ENCODE data around the gene LCN6. TPM values are rescaled to one million over a fixed set of nuclear protein-coding genes. Genes with fewer than 3 reads are reported as not detected.

Gene LCN6
- total RNA-seq, 4 donors from 2014 or later = 16.2 to 31.4 (median 22.7) TPM

- H3K27ac ChIP-seq = no peak overlapping the region
- no peaks in the 10 kb centered on the region for H3K9me3 ChIP-seq
- TF ChIP-seq POLR2A (IDR thresholded peaks at IDR 0.05) (no peak), POLR2AphosphoS5 (IDR thresholded peaks at IDR 0.05) (no peak), CTCF (IDR thresholded peaks at IDR 0.05) (no peak), EP300 (IDR thresholded peaks at IDR 0.05) (no peak)
- H3K27me3 ChIP-seq = peaks cover 53% of the 10 kb centered on the region
- no peak for ATAC-seq
- WGBS, 2 donors (ENCODE audit: low coverage in 1 of 2) = 78% methylated on average over 3 of the region's 22 CpGs; no CpG with 5 or more reads in 1 of the 2 donors
- no peaks in the 10 kb centered on the region for H3K36me3 ChIP-seq
- no peak overlapping the region for H3K4me3 ChIP-seq
- peaks cover 0 to 13% (median 0%) of the 10 kb centered on the region in 3 donors for H3K4me1 ChIP-seq
These were observed 2.2 kb downstream of the LCN6 start for GRCh38 chr9:136746155-136746490.

- no peak for ATAC-seq
- Histone ChIP-seq H3K4me1 (peaks cover 0 to 18% (median 0%) of the 10 kb centered on the region in 3 donors), H3K4me3 (peak overlapping the region in 1 of 2 donors; percentile 37), H3K9me3 (no peaks in the 10 kb centered on the region), H3K36me3 (no peaks in the 10 kb centered on the region), H3K27ac (peak overlapping the region in 3 of 4 donors; percentile 10 to 55 (median 26)), H3K27me3 (peaks cover 58% of the 10 kb centered on the region)
- no peak for TF ChIP-seq POLR2AphosphoS5 (IDR thresholded peaks at IDR 0.05)
- no peak for TF ChIP-seq EP300 (IDR thresholded peaks at IDR 0.05)
- no peak for TF ChIP-seq POLR2A (IDR thresholded peaks at IDR 0.05)
- TF ChIP-seq CTCF (IDR thresholded peaks at IDR 0.05) = no peak
- WGBS, 2 donors (ENCODE audit: low coverage in 1 of 2) = no CpG with 5 or more reads among the region's 23 CpGs
These were observed 2.8 kb downstream of the LCN6 start for GRCh38 chr9:136745389-136746154.

- Histone ChIP-seq H3K27ac (peak overlapping the region in 1 of 4 donors; percentile 55), H3K4me3 (peak overlapping the region in 1 of 2 donors; percentile 37), H3K4me1 (peaks cover 0 to 19% (median 0%) of the 10 kb centered on the region in 3 donors), H3K36me3 (no peaks in the 10 kb centered on the region), H3K27me3 (peaks cover 66% of the 10 kb centered on the region), H3K9me3 (no peaks in the 10 kb centered on the region)
- WGBS, 2 donors (ENCODE audit: low coverage in 1 of 2) = 86% methylated on average over 5 of the region's 18 CpGs; no CpG with 5 or more reads in 1 of the 2 donors
- no peak for TF ChIP-seq CTCF (IDR thresholded peaks at IDR 0.05)
- no peak for TF ChIP-seq POLR2A (IDR thresholded peaks at IDR 0.05)
- no peak for TF ChIP-seq EP300 (IDR thresholded peaks at IDR 0.05)
- TF ChIP-seq POLR2AphosphoS5 (IDR thresholded peaks at IDR 0.05) = no peak
- no peak for ATAC-seq
These were observed 3.6 kb downstream of the LCN6 start for GRCh38 chr9:136744773-136745172.

- ATAC-seq = no peak
These were observed 4.6 kb downstream of the LCN6 start for GRCh38 chr9:136743639-136744211.

More at GRCh38 chr9:136743639-136744211, 4.6 kb downstream of the LCN6 start:
- peak overlapping the region in 1 of 2 donors; percentile 37 for H3K4me3 ChIP-seq
- no CpG with 5 or more reads among the region's 16 CpGs for WGBS, 2 donors (ENCODE audit: low coverage in 1 of 2)
- H3K9me3 ChIP-seq = no peaks in the 10 kb centered on the region
- H3K27me3 ChIP-seq = peaks cover 66% of the 10 kb centered on the region
- no peaks in the 10 kb centered on the region for H3K36me3 ChIP-seq
- H3K4me1 ChIP-seq = peaks cover 0 to 19% (median 0%) of the 10 kb centered on the region in 3 donors
- TF ChIP-seq POLR2A (IDR thresholded peaks at IDR 0.05) (no peak), CTCF (IDR thresholded peaks at IDR 0.05) (no peak), POLR2AphosphoS5 (IDR thresholded peaks at IDR 0.05) (no peak), EP300 (IDR thresholded peaks at IDR 0.05) (no peak)
- no peak overlapping the region for H3K27ac ChIP-seq
